ENCODE measurements around the gene CYBA. TPM values are rescaled to one million over a fixed set of nuclear protein-coding genes. Genes with fewer than 3 reads are reported as not detected.

The CYBA gene
- total and polyA plus RNA-seq, 2 of the 13 experiments (the other 11 are each of a cell fraction or from before 2014, with no cell fraction given) = 196 to 250 TPM

GRCh38 chr16:88649924-88650748 is 717 bp downstream of the CYBA start (continued):
- TF ChIP-seq CSRNP2 (CRISPR knock-in tag; conservative IDR thresholded peaks at IDR 0.05; ENCODE audit: low read depth) = peak; percentile 60; the same call in 1 of the 2 replicates
- no peak for TF ChIP-seq SKI (IDR thresholded peaks at IDR 0.05; ENCODE audit: partially characterized antibody)
- TF ChIP-seq ZNF354B (CRISPR knock-in tag; IDR thresholded peaks at IDR 0.05) = no peak
- no peak; the same call in 1 of the 2 replicates for TF ChIP-seq MYC (CRISPR knock-in tag; IDR thresholded peaks at IDR 0.05; ENCODE audit: borderline replicate concordance)
- TF ChIP-seq ZNF614 (CRISPR knock-in tag; IDR thresholded peaks at IDR 0.05; ENCODE audit: borderline replicate concordance) = no peak
- no peak for TF ChIP-seq ERF (CRISPR knock-in tag; IDR thresholded peaks at IDR 0.05)
- TF ChIP-seq SMAD3 (CRISPR knock-in tag; IDR thresholded peaks at IDR 0.05) = no peak; the same call in 1 of the 2 replicates
- TF ChIP-seq ZKSCAN5 (CRISPR knock-in tag; IDR thresholded peaks at IDR 0.05) = no peak
- TF ChIP-seq ZBED4 (CRISPR knock-in tag; IDR thresholded peaks at IDR 0.05; ENCODE audit: borderline replicate concordance) = no peak
- TF ChIP-seq MTF1 (CRISPR knock-in tag; IDR thresholded peaks at IDR 0.05) = no peak; the same call in 1 of the 2 replicates
- no peak for TF ChIP-seq ZNF549 (CRISPR knock-in tag; IDR thresholded peaks at IDR 0.05)
- no peak for TF ChIP-seq ZNF800 (CRISPR knock-in tag; IDR thresholded peaks at IDR 0.05)
- TF ChIP-seq SCMH1 (CRISPR knock-in tag; IDR thresholded peaks at IDR 0.05; ENCODE audit: borderline replicate concordance) = no peak
- TF ChIP-seq ZNF207 (IDR thresholded peaks at IDR 0.05; ENCODE audit: borderline replicate concordance) = no peak
- TF ChIP-seq ZBTB49 (CRISPR knock-in tag; IDR thresholded peaks at IDR 0.05; ENCODE audit: borderline replicate concordance) = no peak
